ENCODE measurements around the gene IFITM10.

DNA sequence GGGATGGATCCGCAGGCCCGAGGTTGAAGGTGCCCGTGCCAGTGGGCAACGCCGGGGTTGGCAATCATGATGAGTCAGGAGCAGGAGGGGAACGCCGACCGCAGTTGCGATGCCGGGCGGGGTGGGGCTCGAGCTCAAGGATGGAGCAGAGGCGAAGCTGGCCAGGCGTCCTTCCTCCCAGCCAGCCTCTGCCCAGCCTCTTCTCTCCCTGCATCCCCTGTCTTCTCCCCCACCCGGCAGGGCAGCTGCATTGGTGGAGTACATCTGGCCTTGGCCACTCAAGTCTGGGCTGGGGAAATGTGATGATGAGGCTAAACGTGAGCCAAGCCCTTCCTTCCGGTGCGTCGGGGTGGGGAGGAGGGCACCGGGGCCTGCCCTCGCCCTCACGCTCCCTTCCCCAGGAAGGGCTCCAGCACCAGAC, 3.9 kb downstream of the IFITM10 start:
- TF ChIP-seq EZH2 (IDR thresholded peaks at IDR 0.05; ENCODE audit: insufficient read depth, poor library complexity, severe bottlenecking), result no peak
- TF ChIP-seq EZH2phosphoT487 (IDR thresholded peaks at IDR 0.05; ENCODE audit: insufficient read depth, low read depth), result no peak

All from GM23248 (cell line).